ENCODE results near the gene ERCC1. TPM values are rescaled to one million over a fixed set of nuclear protein-coding genes. Genes with fewer than 3 reads are reported as not detected.

The ERCC1 gene
- total RNA-seq, 1 donor from 2014 or later: 117 TPM

- H3K9me3 Mint-ChIP-seq (ENCODE audit: unreplicated experiment): no peaks in the 10 kb centered on the region
- TF ChIP-seq CTCF (IDR thresholded peaks at IDR 0.05): no peak
- peaks cover 23% of the 10 kb centered on the region for H3K4me1 Mint-ChIP-seq (ENCODE audit: unreplicated experiment)
- peaks cover 16% of the 10 kb centered on the region for H3K36me3 Mint-ChIP-seq (ENCODE audit: unreplicated experiment)
- peak overlapping the region; percentile 18 for H3K27ac Mint-ChIP-seq (ENCODE audit: unreplicated experiment)
- H3K4me3 Mint-ChIP-seq (ENCODE audit: unreplicated experiment): peak overlapping the region; percentile 92
- DNase-seq (ENCODE audit: extremely low spot score, unreplicated experiment): no peak
- no peaks in the 10 kb centered on the region for H3K27me3 Mint-ChIP-seq (ENCODE audit: unreplicated experiment)
These were observed 47.6 kb upstream of the ERCC1 start for GRCh38 chr19:45471111-45471930.

GRCh38 chr19:45470762-45471081, 47.0 kb upstream of the ERCC1 start:
- DNase-seq (ENCODE audit: extremely low spot score, unreplicated experiment): no peak
- H3K4me1 Mint-ChIP-seq (ENCODE audit: unreplicated experiment): peaks cover 23% of the 10 kb centered on the region
- H3K27ac Mint-ChIP-seq (ENCODE audit: unreplicated experiment): no peak overlapping the region
- H3K4me3 Mint-ChIP-seq (ENCODE audit: unreplicated experiment): peak overlapping the region; percentile 92
- H3K9me3 Mint-ChIP-seq (ENCODE audit: unreplicated experiment): no peaks in the 10 kb centered on the region
- TF ChIP-seq CTCF (IDR thresholded peaks at IDR 0.05): no peak
- peaks cover 16% of the 10 kb centered on the region for H3K36me3 Mint-ChIP-seq (ENCODE audit: unreplicated experiment)
- no peaks in the 10 kb centered on the region for H3K27me3 Mint-ChIP-seq (ENCODE audit: unreplicated experiment)

GRCh38 chr19:45469945-45470761, 46.4 kb upstream of the ERCC1 start:
- Mint-ChIP-seq H3K27ac (ENCODE audit: unreplicated experiment) (peak overlapping the region; percentile 98), H3K4me1 (ENCODE audit: unreplicated experiment) (peaks cover 23% of the 10 kb centered on the region), H3K27me3 (ENCODE audit: unreplicated experiment) (no peaks in the 10 kb centered on the region), H3K9me3 (ENCODE audit: unreplicated experiment) (no peaks in the 10 kb centered on the region), H3K4me3 (ENCODE audit: unreplicated experiment) (peak overlapping the region; percentile 92), H3K36me3 (ENCODE audit: unreplicated experiment) (peaks cover 16% of the 10 kb centered on the region)
- no peak for DNase-seq (ENCODE audit: extremely low spot score, unreplicated experiment)
- no peak for TF ChIP-seq CTCF (IDR thresholded peaks at IDR 0.05)

- Mint-ChIP-seq H3K4me1 (ENCODE audit: unreplicated experiment) (peaks cover 23% of the 10 kb centered on the region), H3K27me3 (ENCODE audit: unreplicated experiment) (no peaks in the 10 kb centered on the region), H3K27ac (ENCODE audit: unreplicated experiment) (peak overlapping the region; percentile 98), H3K4me3 (ENCODE audit: unreplicated experiment) (peak overlapping the region; percentile 92), H3K36me3 (ENCODE audit: unreplicated experiment) (peaks cover 16% of the 10 kb centered on the region), H3K9me3 (ENCODE audit: unreplicated experiment) (no peaks in the 10 kb centered on the region)
- peak; percentile 97 for DNase-seq (ENCODE audit: extremely low spot score, unreplicated experiment)
- no peak for TF ChIP-seq CTCF (IDR thresholded peaks at IDR 0.05)
These were observed 45.6 kb upstream of the ERCC1 start for GRCh38 chr19:45469132-45469944.

Data from osteocyte (in vitro differentiated cells).